Stomach (tissue), 9 donors: ENCODE data around the gene DMRTB1. TPM values are rescaled to one million over a fixed set of nuclear protein-coding genes. Genes with fewer than 3 reads are reported as not detected.
A peak's percentile ranks its signal among the peaks of the same experiment; 100 is the strongest.

Source experiments
- DNase-seq, 2 donors: peaks; one replicate each; pipeline versions ENCODE4 v3.0.0 to v3.0.0-alpha.2; 2013 to 2019
- H3K27ac ChIP-seq, 5 donors: fragments of 200-600 bp in 4 of 5; sonication (generic) in 4 of 5; one replicate each; pipeline ENCODE4 v1.5.1; 2013 to 2019; ENCODE audit warnings: mild to moderate bottlenecking in 1 of 5, moderate library complexity in 1 of 5
- H3K27me3 ChIP-seq, 3 donors: fragments of 200-600 bp; sonication (generic); one replicate each; pipeline ENCODE4 v1.5.1; 2017 to 2019; ENCODE audit warnings: mixed run types in 1 of 3
- H3K36me3 ChIP-seq, 4 donors: fragments of 200-600 bp; sonication (generic); 1 replicate in 3 of 4; 2 replicates in 1 of 4; pipeline ENCODE4 v1.5.1; 2016 to 2019
- H3K4me1 ChIP-seq, 4 donors: fragments of 200-600 bp; sonication (generic); one replicate each; pipeline ENCODE4 v1.5.1; 2016 to 2019
- H3K4me3 ChIP-seq, 4 donors: fragments of 200-600 bp; sonication (generic) in 3 of 4; one replicate each; pipeline ENCODE4 v1.5.1; 2016 to 2019; ENCODE audit warnings: mild to moderate bottlenecking in 1 of 4
- H3K9me3 ChIP-seq, 4 donors: fragments of 200-600 bp; sonication (generic); one replicate each; pipeline ENCODE4 v1.5.1; 2016 to 2019
- EP300 ChIP-seq: sonication (generic); formaldehyde crosslinking; IDR thresholded peaks from one replicate; pipeline ENCODE4 v1.6.1; 2017; ENCODE audit warnings: antibody characterized with exemption
- POLR2A ChIP-seq, 4 donors: fragments of 450-650 bp; IDR thresholded peaks; one replicate each; pipeline ENCODE4 v1.6.1; 2016; ENCODE audit warnings: antibody characterized with exemption in 4 of 4, control low read depth in 2 of 4, mild to moderate bottlenecking in 1 of 4, moderate library complexity in 1 of 4
- POLR2AphosphoS5 ChIP-seq, 3 donors: sonication (generic); formaldehyde crosslinking; IDR thresholded peaks; one replicate each; pipeline ENCODE4 v1.6.1; 2016; ENCODE audit warnings: antibody characterized with exemption in 3 of 3
- WGBS, 5 donors: extraction: QIAGEN DNeasy Blood & Tissue Kit in 3 of 5; methylation state at CpG; one replicate each; pipeline versions ENCODE4 v1.1.5 to v1.1.7; 2013 to 2018; 5-methylcytosine and 5-hydroxymethylcytosine counted together
- intact Hi-C: fragments of 100-400 bp; cut with DNase I; formaldehyde crosslinking; loops from one replicate; pipeline ENCODE4 v1.15.1; 2023; ENCODE audit warnings: low total_unique reads
- polyA plus RNA-seq, 3 donors: library from polyadenylated mRNA; stranded (reverse); fragments of 200-250 nt; gene quantifications; one replicate each; pipeline ENCODE4 v1.2.3, GENCODE V29; 2013
- total RNA-seq, 5 donors: library from RNA; depleted of rRNA; stranded (reverse); fragments of >200 nt; gene quantifications; one replicate each; pipeline versions ENCODE4 v1.1.0 to v1.2.3, GENCODE V29; 2014 to 2016
- TF ChIP-seq, protein P1 (sequence below), 7 experiments: fragments of 450-650 bp in 4 of 7; fragments of 200-600 bp in 3 of 7; sonication (generic) in 3 of 7; IDR thresholded peaks; one replicate each; pipeline ENCODE4 v1.5.1; 2016 to 2019; ENCODE audit warnings: antibody characterized with exemption in 7 of 7, control low read depth in 2 of 7, mild to moderate bottlenecking in 1 of 7
- donor health status: healthy with polysubstance abuse.
- donor health status: Bipolar disorder and iron deficiency.
- donor health status: healthy.

DMRTB1 gene
- total and polyA plus RNA-seq, 8 donors: not detected

DNA sequence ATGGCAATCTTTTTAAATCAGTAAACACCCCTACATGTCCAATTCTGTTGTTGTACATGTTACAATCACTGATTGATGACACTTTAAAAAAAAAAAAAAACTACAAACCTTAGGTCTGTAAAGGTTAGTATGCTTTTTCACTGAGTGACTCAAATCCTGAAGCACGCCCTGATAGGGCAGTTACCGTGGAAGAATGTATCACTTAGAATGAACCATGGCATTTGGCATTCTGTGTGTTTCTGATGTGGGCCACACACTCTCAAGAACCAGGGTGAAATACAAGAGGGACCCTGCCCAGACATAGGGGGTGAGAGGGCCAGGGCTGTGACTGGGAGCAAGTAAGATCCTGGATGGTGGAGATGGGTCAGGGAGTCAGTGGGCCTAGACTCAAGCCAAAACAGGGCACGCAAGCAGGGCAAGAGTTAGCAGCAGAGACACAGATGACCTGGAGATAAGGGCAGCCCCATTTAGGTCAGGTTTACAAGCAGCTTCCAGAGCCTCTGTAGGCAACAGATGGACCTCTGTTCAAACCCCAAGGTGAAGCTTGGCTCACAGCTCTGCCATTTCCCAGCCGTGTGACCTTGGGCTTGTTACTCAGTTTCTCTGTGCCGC is 47.6 kb upstream of the DMRTB1 start:
- DNase-seq: no peak
- intact Hi-C loops: no loop called here
- TF ChIP-seq POLR2A (IDR thresholded peaks at IDR 0.05) (no peak), POLR2AphosphoS5 (IDR thresholded peaks at IDR 0.05) (no peak), EP300 (no peak)
- TF ChIP-seq, protein P1, sequence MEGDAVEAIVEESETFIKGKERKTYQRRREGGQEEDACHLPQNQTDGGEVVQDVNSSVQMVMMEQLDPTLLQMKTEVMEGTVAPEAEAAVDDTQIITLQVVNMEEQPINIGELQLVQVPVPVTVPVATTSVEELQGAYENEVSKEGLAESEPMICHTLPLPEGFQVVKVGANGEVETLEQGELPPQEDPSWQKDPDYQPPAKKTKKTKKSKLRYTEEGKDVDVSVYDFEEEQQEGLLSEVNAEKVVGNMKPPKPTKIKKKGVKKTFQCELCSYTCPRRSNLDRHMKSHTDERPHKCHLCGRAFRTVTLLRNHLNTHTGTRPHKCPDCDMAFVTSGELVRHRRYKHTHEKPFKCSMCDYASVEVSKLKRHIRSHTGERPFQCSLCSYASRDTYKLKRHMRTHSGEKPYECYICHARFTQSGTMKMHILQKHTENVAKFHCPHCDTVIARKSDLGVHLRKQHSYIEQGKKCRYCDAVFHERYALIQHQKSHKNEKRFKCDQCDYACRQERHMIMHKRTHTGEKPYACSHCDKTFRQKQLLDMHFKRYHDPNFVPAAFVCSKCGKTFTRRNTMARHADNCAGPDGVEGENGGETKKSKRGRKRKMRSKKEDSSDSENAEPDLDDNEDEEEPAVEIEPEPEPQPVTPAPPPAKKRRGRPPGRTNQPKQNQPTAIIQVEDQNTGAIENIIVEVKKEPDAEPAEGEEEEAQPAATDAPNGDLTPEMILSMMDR (IDR thresholded peaks at IDR 0.05): no peak
- Histone ChIP-seq H3K27me3 (peaks cover 0 to 19% (median 0%) of the 10 kb centered on the region in 3 donors), H3K4me1 (peaks cover 0 to 17% (median 8%) of the 10 kb centered on the region in 4 donors), H3K36me3 (no peaks in the 10 kb centered on the region), H3K27ac (no peak overlapping the region), H3K9me3 (no peaks in the 10 kb centered on the region), H3K4me3 (no peak overlapping the region)
- WGBS, 5 donors: 68 to 81% (median 71%) methylated on average over 5 of the region's 5 CpGs

GRCh38 chr1:53412285-53413174 is 46.7 kb upstream of the DMRTB1 start:
- no peaks in the 10 kb centered on the region for H3K9me3 ChIP-seq
- TF ChIP-seq POLR2A (IDR thresholded peaks at IDR 0.05): no peak
- TF ChIP-seq, protein P1 (IDR thresholded peaks at IDR 0.05): no peak
- no peak for TF ChIP-seq POLR2AphosphoS5 (IDR thresholded peaks at IDR 0.05)
- no peak for TF ChIP-seq EP300
- no peaks in the 10 kb centered on the region for H3K36me3 ChIP-seq
- peak overlapping the region in 2 of 5 donors; percentile 46 to 52 for H3K27ac ChIP-seq
- no peak for DNase-seq
- 75 to 88% (median 84%) methylated on average over 10 of the region's 10 CpGs for WGBS, 5 donors
- peaks cover 0 to 25% (median 13%) of the 10 kb centered on the region in 4 donors for H3K4me1 ChIP-seq
- peaks cover 0 to 21% (median 0%) of the 10 kb centered on the region in 3 donors for H3K27me3 ChIP-seq
- intact Hi-C loops: no loop called here
- no peak overlapping the region for H3K4me3 ChIP-seq

- intact Hi-C loops: no loop called here
- DNase-seq: peak in 1 of 2 donors; percentile 25
- H3K27me3 ChIP-seq: peaks cover 0 to 20% (median 5%) of the 10 kb centered on the region in 3 donors
- H3K27ac ChIP-seq: peak overlapping the region in 2 of 5 donors; percentile 46 to 52
- WGBS, 5 donors: 56 to 67% (median 60%) methylated on average over 8 of the region's 8 CpGs
- H3K4me1 ChIP-seq: peaks cover 0 to 29% (median 13%) of the 10 kb centered on the region in 4 donors
- no peaks in the 10 kb centered on the region for H3K9me3 ChIP-seq
- TF ChIP-seq POLR2A (IDR thresholded peaks at IDR 0.05) (no peak), POLR2AphosphoS5 (IDR thresholded peaks at IDR 0.05) (no peak), EP300 (no peak)
- TF ChIP-seq, protein P1 (IDR thresholded peaks at IDR 0.05): no peak
- no peak overlapping the region for H3K4me3 ChIP-seq
- no peaks in the 10 kb centered on the region for H3K36me3 ChIP-seq
Measured at GRCh38 chr1:53413175-53414001, 45.8 kb upstream of the DMRTB1 start.

GRCh38 chr1:53414632-53415031 is 44.6 kb upstream of the DMRTB1 start:
- Histone ChIP-seq H3K4me3 (no peak overlapping the region), H3K27me3 (peaks cover 0 to 23% (median 7%) of the 10 kb centered on the region in 3 donors), H3K27ac (no peak overlapping the region), H3K4me1 (peaks cover 0 to 29% (median 13%) of the 10 kb centered on the region in 4 donors), H3K36me3 (no peaks in the 10 kb centered on the region), H3K9me3 (no peaks in the 10 kb centered on the region)
- intact Hi-C loops: no loop called here
- no peak for TF ChIP-seq POLR2AphosphoS5 (IDR thresholded peaks at IDR 0.05)
- WGBS, 5 donors: 92 to 99% (median 93%) methylated on average over 4 of the region's 4 CpGs
- DNase-seq: no peak
